Measurements from ENCODE around the gene PTCD3. TPM values are rescaled to one million over a fixed set of nuclear protein-coding genes. Genes with fewer than 3 reads are reported as not detected.

The PTCD3 gene
- polyA plus RNA-seq, 3 donors from 2014 or later, result 15.9 to 28.8 (median 24.0) TPM

DNA sequence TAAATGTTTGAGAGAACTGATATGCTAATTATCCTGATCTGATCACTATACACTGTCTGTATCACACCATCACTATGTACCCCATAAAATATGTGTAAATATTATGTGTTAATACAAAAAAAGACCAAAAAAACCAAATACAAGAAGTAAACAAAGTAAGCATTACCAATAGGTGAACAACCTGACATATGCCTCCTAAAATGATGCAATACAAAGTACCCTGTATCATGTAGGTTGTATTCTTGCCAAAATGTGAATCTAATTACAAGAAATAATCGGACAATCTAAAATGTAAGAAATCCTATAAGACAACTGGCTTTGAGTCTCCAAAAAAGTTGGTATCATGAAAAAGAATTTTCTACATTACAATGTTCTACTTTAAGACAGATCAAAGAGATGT, 8.1 kb upstream of the PTCD3 start:
- no peak overlapping the region for H3K4me3 Mint-ChIP-seq
- no peaks in the 10 kb centered on the region for H3K27me3 Mint-ChIP-seq (ENCODE audit: low read depth in 3 of 3)
- no peaks in the 10 kb centered on the region for H3K9me3 Mint-ChIP-seq
- peaks cover 2 to 7% of the 10 kb centered on the region in 2 donors for H3K4me1 Mint-ChIP-seq
- DNase-seq, result no peak
- no peak overlapping the region for H3K27ac Mint-ChIP-seq
- H3K36me3 Mint-ChIP-seq, result peaks cover 16 to 42% (median 21%) of the 10 kb centered on the region in 3 donors

DNA sequence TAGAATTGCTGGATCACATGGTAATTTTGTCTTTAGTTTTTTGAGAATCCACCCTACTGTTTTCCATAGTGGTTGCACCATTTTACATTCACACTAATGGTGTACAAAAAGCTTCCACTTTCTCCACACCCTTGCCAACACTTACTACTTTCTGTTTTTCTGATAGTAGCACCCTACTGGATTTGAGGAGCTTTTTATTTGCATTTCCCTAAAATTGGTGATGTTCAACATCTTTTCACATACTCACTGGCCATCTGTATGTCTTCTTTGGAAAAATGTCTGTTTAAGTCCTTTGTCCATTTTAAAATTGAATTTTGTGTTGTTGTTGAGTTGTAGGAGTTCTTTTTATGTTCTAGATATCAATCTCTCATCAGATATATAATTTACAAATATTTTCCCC, 3.9 kb upstream of the PTCD3 start:
- no peak for DNase-seq
- no peak overlapping the region for H3K27ac Mint-ChIP-seq
- H3K4me1 Mint-ChIP-seq, result peaks cover 39 to 50% of the 10 kb centered on the region in 2 donors

DNA sequence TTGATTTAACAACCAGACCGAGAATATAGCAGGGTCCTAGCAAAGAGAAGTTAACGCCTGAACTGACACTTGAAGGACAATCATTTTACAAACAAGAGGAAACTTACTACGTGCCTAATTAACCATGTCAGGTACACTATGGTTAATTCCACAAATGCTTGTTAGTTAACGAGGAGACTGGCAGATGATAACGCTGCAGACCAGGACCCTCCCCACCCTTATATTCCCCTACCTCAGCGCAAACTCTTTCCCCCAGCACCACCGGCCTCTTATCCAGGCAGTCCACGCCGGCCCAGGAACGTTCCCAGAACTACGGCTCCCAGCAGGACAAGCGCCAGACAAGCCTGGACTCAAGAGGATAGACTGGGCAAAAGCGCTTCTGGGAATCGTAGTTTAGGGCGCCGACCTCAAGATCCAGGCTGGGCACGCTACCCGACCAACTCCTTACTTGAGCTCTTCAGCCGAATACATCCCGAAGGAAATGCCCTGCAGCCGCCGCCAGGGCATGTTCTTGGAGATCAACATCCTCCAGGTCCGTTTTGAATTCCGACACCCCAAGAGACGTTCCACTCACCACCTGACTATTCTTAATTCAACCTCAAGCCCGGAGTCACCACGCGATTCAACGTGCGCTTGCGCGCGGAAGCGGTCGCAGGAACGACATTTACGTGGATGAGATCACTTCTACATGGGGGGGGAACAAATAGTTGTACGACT, 625 bp upstream of the PTCD3 start, which contains the start of gene POLR1A:
TSS of gene POLR1A (minus strand) at position 635 of the 717 bp plus-strand sequence. CDS start at position 525, 110 bp downstream.
- no peaks in the 10 kb centered on the region for H3K9me3 Mint-ChIP-seq
- peaks cover 54 to 76% of the 10 kb centered on the region in 2 donors for H3K4me1 Mint-ChIP-seq
- H3K4me3 Mint-ChIP-seq, result peak within 1 kb of the TSS; percentile 93 to 97 (median 93)
- H3K27ac Mint-ChIP-seq, result peak within 1 kb of the TSS; percentile 94 to 99 (median 98)
- H3K36me3 Mint-ChIP-seq, result peaks cover under 1 to 24% (median 5%) of the 10 kb centered on the region in 3 donors
- H3K27me3 Mint-ChIP-seq (ENCODE audit: low read depth in 3 of 3), result peaks cover 0 to 5% (median 0%) of the 10 kb centered on the region in 3 donors
- DNase-seq, result peak; percentile 87 to 89 (median 88)

More for the DNA sequence above, 3.9 kb upstream of the PTCD3 start:
- Mint-ChIP-seq H3K27me3 (ENCODE audit: low read depth in 3 of 3) (peaks cover 0 to 5% (median 0%) of the 10 kb centered on the region in 3 donors), H3K9me3 (no peaks in the 10 kb centered on the region), H3K36me3 (peaks cover 9 to 27% (median 14%) of the 10 kb centered on the region in 3 donors), H3K4me3 (no peak overlapping the region)

DNA sequence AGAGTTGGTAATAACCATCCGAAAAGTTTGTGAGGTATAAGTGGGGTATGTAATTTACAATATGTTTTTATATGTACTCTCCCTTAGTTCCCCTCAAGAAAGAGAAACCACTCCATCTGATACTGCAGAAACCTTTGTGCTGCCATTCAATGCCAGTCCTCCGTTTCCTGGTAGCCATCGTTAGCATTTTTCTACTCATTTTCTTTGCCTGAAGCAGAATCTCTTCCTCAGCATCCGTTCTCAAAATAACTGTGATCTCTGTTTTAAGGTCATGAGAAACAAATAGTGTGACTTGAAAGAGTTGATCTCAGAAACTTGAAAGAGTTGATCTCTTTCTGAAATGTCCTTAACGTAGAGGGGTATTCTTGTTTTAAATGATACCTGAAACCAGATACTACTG, 996 bp downstream of the PTCD3 start:
- Mint-ChIP-seq H3K27me3 (ENCODE audit: low read depth in 3 of 3) (peaks cover 2 to 5% (median 2%) of the 10 kb centered on the region in 3 donors), H3K4me1 (peaks cover 54 to 82% of the 10 kb centered on the region in 2 donors), H3K27ac (peak overlapping the region; percentile 65 to 99 (median 98)), H3K36me3 (peaks cover 7 to 26% (median 8%) of the 10 kb centered on the region in 3 donors), H3K4me3 (peak overlapping the region; percentile 93 to 97 (median 93)), H3K9me3 (no peaks in the 10 kb centered on the region)
- DNase-seq, result no peak

DNA sequence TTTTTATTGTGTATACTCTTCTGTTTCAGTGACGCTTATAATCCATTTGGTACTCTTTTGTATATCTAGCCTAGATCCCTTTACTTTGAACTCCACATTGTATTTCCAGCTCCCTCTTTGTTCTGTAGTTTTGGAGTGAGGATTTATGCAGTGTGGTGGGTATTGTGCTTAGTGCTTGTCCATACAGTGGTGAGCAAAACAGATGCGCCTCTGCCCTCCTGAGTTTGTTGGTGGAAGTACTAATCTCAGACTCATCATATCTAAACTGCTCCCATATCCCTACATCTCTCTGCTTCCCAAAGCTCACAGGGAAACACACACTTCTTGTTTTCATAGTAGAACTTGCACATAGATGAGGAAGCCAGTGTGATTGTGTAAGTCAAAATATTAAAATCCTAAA, 12.1 kb downstream of the PTCD3 start:
- H3K36me3 Mint-ChIP-seq, result peaks cover 28 to 58% (median 30%) of the 10 kb centered on the region in 3 donors
- H3K4me1 Mint-ChIP-seq, result peaks cover 0 to 12% of the 10 kb centered on the region in 2 donors
- DNase-seq, result no peak
- no peaks in the 10 kb centered on the region for H3K9me3 Mint-ChIP-seq
- no peak overlapping the region for H3K27ac Mint-ChIP-seq
- H3K4me3 Mint-ChIP-seq, result no peak overlapping the region
- H3K27me3 Mint-ChIP-seq (ENCODE audit: low read depth in 3 of 3), result peaks cover 0 to 2% (median 0%) of the 10 kb centered on the region in 3 donors

DNA sequence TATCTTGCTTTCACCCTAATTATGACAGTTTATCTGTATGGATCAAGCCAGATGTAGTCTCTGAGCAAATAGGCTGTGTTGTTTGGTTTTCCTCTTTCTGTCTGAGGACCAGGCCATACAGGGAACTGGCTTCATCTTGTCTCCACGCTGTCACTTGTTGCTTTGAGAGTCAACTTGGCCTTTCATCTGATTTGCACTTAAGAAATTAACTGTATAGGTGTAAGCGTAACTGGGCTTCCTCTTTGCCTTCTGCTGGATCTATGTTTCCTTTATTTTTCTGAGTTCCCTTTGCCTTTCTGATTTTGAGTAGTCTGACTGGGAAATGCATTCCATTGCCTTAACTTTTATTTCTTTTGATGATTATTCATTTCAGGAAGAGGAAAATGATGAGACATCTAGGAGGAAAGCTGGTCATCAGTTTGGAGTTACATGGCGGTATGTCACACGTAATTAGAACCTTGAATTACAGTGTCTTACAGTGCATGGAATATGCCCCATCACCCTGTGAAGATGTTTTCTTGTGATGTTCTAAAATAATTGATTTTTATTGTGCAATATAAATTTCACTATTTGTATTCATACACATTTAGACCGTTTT, 17.4 kb downstream of the PTCD3 start:
- Mint-ChIP-seq H3K4me1 (no peaks in the 10 kb centered on the region), H3K27me3 (ENCODE audit: low read depth in 3 of 3) (peaks cover 0 to 2% (median 0%) of the 10 kb centered on the region in 3 donors), H3K36me3 (peaks cover 37 to 67% (median 41%) of the 10 kb centered on the region in 3 donors), H3K4me3 (no peak overlapping the region), H3K9me3 (no peaks in the 10 kb centered on the region), H3K27ac (no peak overlapping the region)
- DNase-seq, result no peak

DNA sequence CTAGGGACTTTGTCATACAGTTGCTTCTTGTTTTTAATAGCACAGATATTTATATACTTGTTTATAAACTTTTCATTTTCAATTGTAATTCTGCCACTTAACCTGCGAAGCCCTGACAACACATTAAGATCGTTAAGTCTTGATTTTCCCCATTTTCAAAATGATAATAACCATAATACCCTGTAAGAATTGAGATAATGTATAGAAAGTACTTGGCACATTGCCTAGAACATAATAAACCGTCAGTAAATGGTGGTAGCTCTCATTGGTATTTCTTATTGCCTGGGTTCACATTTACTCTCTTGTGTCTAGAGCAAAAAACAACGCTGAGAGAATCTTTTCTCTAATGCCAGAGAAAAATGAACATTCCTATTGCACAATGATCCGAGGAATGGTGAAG, 18.6 kb downstream of the PTCD3 start:
- Mint-ChIP-seq H3K4me3 (no peak overlapping the region), H3K27ac (peak overlapping the region in 1 of 6 donors; percentile 32), H3K9me3 (no peaks in the 10 kb centered on the region), H3K36me3 (peaks cover 33 to 67% (median 33%) of the 10 kb centered on the region in 3 donors), H3K4me1 (no peaks in the 10 kb centered on the region), H3K27me3 (ENCODE audit: low read depth in 3 of 3) (peaks cover 0 to 2% (median 0%) of the 10 kb centered on the region in 3 donors)
- no peak for DNase-seq

DNA sequence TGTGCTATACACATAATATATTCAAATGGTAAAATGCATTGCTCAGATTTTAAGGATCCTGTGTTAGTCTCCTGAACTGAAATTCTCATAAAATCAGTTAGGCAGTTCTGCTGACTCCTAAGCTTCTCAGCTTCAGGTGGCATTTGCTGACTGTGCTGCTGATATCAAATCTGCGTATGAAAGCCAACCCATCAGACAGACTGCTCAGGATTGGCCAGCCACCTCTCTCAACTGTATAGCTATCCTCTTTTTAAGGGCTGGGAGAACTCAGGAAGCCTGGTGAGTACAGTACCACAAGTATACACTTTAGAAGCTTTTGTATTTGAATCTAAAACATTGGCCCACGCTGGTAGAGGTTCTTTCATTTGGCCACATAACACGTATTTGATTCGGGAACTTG, 28.7 kb downstream of the PTCD3 start:
- DNase-seq, result no peak
- H3K27ac Mint-ChIP-seq, result no peak overlapping the region
- peaks cover 0 to 5% (median 1%) of the 10 kb centered on the region in 3 donors for H3K27me3 Mint-ChIP-seq (ENCODE audit: low read depth in 3 of 3)

DNA sequence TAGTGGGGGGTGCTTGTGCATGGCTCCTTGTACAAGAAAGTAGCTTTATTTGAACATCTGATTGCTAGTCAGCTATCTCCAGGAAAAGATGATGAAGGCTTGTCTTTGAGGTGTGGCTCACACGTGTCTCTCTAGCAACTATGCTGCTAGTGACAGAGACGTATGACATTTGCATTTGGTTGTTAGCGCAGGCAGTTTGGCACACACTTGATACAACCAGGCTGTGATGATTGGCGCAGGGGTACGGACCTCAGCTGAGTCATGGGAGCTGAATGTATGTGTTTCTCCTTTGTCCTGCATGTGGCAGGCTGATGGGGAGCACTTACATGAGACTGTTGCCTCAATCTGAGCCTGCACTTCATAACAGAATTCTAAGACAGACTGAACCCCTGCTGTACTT, 29.6 kb downstream of the PTCD3 start:
- DNase-seq, result no peak
- peak overlapping the region in 2 of 6 donors; percentile 15 to 73 for H3K27ac Mint-ChIP-seq
- no peaks in the 10 kb centered on the region for H3K4me1 Mint-ChIP-seq
- H3K4me3 Mint-ChIP-seq, result no peak overlapping the region
- H3K27me3 Mint-ChIP-seq (ENCODE audit: low read depth in 3 of 3), result peaks cover 0 to 3% (median 1%) of the 10 kb centered on the region in 3 donors
- H3K36me3 Mint-ChIP-seq, result peaks cover 34 to 79% (median 51%) of the 10 kb centered on the region in 3 donors
- no peaks in the 10 kb centered on the region for H3K9me3 Mint-ChIP-seq

More for the DNA sequence above, 28.7 kb downstream of the PTCD3 start:
- Mint-ChIP-seq H3K36me3 (peaks cover 37 to 79% (median 51%) of the 10 kb centered on the region in 3 donors), H3K4me3 (no peak overlapping the region), H3K9me3 (no peaks in the 10 kb centered on the region), H3K4me1 (no peaks in the 10 kb centered on the region)

DNA sequence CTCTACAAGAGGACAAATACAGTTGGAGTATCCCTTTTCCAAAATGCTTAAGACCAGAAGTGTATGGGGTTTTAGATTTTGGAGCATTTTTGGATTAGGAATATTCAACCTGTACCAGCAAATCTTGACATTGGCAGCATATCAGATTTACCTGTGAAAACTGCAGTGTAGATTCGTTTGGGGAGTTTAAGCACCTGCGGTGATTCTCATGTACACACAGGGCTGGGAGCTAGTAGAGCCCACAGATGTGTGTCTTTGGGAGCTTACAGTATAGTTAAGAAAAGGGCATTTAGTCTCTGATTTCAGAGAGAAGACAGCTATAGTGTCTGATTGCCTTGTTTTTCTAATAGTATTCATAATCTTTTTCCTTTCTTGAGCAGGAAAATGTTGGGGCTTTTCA, 30.1 kb downstream of the PTCD3 start:
- peak overlapping the region in 1 of 6 donors; percentile 34 for H3K27ac Mint-ChIP-seq
- H3K4me3 Mint-ChIP-seq, result no peak overlapping the region
- H3K4me1 Mint-ChIP-seq, result no peaks in the 10 kb centered on the region
- peaks cover 31 to 75% (median 53%) of the 10 kb centered on the region in 3 donors for H3K36me3 Mint-ChIP-seq
- peaks cover 0 to 3% (median 1%) of the 10 kb centered on the region in 3 donors for H3K27me3 Mint-ChIP-seq (ENCODE audit: low read depth in 3 of 3)
- DNase-seq, result no peak
- no peaks in the 10 kb centered on the region for H3K9me3 Mint-ChIP-seq

DNA sequence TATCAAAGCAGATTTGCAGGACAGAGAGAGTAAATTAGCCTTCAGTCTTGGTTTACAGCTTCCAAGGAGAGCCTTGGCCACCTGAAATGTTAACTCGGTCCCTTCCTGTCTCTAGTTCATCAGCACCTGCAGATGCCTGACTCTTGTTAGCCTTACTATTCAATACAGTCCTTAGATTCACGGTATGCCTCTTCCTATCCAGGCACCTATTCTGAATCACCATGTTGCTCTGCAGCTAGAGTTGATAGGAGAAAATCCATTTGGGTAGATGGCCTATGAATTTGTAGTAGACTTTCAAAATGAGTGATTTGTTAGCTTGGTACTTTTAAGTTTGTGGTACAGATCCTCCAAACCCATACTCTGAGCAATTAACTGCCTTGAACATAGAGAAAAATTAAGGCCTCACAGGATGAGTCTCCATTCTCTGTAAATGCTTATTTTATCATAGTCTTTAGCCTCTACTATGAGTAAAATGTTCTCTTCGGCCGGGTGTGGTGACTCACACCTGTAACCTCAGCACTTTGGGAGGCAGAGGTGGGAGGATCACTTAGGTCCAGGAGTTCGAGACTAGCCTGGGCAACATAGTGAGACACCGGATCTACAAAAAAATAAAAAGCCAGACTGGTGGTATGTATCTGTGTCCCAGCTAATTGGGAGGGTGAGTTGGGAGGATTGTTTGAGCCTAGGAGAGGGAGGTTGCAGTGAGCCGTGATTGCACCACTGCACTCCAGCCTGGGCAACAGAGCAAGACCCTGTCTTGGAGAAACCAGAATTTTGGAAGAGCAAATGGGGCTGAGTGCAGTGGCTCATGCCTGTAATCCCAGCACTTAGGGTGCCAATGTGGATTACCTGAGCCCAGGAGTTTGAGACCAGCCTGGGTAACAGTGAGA, 32.9 kb downstream of the PTCD3 start:
- Mint-ChIP-seq H3K36me3 (peaks cover 21 to 70% (median 38%) of the 10 kb centered on the region in 3 donors), H3K4me3 (no peak overlapping the region), H3K27me3 (ENCODE audit: low read depth in 3 of 3) (peaks cover 0 to 3% (median 1%) of the 10 kb centered on the region in 3 donors), H3K9me3 (no peaks in the 10 kb centered on the region), H3K4me1 (no peaks in the 10 kb centered on the region), H3K27ac (peak overlapping the region in 3 of 6 donors; percentile 17 to 77 (median 74))
- DNase-seq, result no peak

DNA sequence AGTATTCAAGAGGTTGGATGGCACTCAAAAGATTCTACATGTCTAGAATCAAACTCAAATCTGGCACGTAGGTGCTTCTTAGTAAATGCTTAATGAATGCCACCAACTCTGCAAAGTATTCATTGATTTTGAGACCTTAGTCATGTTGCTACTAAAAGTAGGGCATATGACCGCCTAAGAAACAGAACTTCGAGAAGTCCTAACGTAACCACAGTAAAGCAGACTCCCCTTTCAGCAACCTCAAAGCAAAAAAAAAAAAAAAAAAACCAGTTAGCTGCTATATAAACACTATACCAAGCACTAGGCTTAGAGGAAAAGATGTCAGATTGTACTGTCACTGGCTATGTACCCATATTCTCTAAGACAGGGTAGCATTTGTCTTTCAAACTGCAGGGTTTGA, 33.9 kb downstream of the PTCD3 start:
- Mint-ChIP-seq H3K27me3 (ENCODE audit: low read depth in 3 of 3) (peaks cover 0 to 3% (median 1%) of the 10 kb centered on the region in 3 donors), H3K4me3 (no peak overlapping the region), H3K27ac (peak overlapping the region in 1 of 6 donors; percentile 74), H3K4me1 (no peaks in the 10 kb centered on the region), H3K36me3 (peaks cover 21 to 65% (median 33%) of the 10 kb centered on the region in 3 donors), H3K9me3 (no peaks in the 10 kb centered on the region)
- no peak for DNase-seq

DNA sequence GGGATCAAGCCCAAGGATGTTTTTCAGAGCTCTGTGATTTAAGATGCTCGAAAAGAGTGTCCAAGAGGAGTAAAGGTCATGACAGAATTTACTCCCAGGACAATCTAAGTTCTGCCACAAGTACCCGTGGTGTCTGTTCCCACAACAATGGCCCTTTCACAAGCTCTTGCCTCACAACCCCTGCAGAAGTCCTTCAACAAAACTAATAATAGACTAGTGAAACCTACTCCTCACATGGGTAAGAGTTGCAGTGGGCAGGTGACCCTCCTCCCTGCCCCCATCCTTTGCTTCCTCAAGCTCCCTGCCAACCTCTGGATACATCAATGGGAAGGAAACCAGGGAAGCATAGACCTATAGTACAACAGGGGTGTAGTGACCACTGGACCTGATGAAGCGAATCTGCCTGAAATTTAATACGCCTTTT, 34.9 kb downstream of the PTCD3 start:
- no peak for DNase-seq
- Mint-ChIP-seq H3K4me1 (no peaks in the 10 kb centered on the region), H3K4me3 (no peak overlapping the region), H3K27me3 (ENCODE audit: low read depth in 3 of 3) (peaks cover 0 to 3% (median 1%) of the 10 kb centered on the region in 3 donors), H3K36me3 (peaks cover 23 to 56% (median 27%) of the 10 kb centered on the region in 3 donors), H3K27ac (peak overlapping the region in 5 of 6 donors; percentile 6 to 61 (median 18)), H3K9me3 (no peaks in the 10 kb centered on the region)
